PC-9 (cell line): ENCODE measurements around the gene MAEA. TPM values are rescaled to one million over a fixed set of nuclear protein-coding genes. Genes with fewer than 3 reads are reported as not detected.

Source experiments
- BruUV-seq: library from RNA; stranded (reverse); fragments of 400-500 nt; replicated peaks from 2 replicates; lab custom pipeline; 2021; lab: Mats Ljungman, UMichigan
- CTCF ChIA-PET: fragments of 300-600 bp; sonication (Branson Sonifier 250); formaldehyde crosslinking; loops from one replicate; lab custom pipeline; 2022; ENCODE audit warnings: antibody characterized with exemption; lab: Charles Lee
- POLR2A ChIA-PET: fragments of 300-600 bp; sonication (Branson Sonifier 250); formaldehyde crosslinking; loops from one replicate; lab custom pipeline; 2022; ENCODE audit warnings: antibody characterized with exemption; ENCODE audit not compliant: unreplicated experiment; lab: Charles Lee
- DNase-seq, 2 experiments: peaks; one replicate each; pipeline versions ENCODE4 v3.0.0 to v3.0.0-alpha.2; 2015 to 2022; ENCODE audit warnings: mixed read lengths in 1 of 2
- H2AFZ ChIP-seq: fragments of 200-600 bp; sonication (generic); 2 replicates; pipeline ENCODE4 v1.8.1; 2017; ENCODE audit warnings: antibody characterized with exemption
- H3F3A ChIP-seq: fragments of 200-600 bp; sonication (generic); 2 replicates; pipeline ENCODE4 v1.8.1; 2017; ENCODE audit warnings: antibody characterized with exemption, mild to moderate bottlenecking, low read depth; ENCODE audit not compliant: insufficient read depth
- H3K27ac ChIP-seq: fragments of 200-600 bp; sonication (generic); 2 replicates; pipeline ENCODE4 v1.6.1; 2016; ENCODE audit warnings: mixed run types
- H3K27me3 ChIP-seq: fragments of 200-600 bp; sonication (generic); 2 replicates; pipeline ENCODE4 v1.6.1; 2016; ENCODE audit warnings: low read depth, mixed run types; ENCODE audit not compliant: insufficient read depth
- H3K36me3 ChIP-seq: fragments of 200-600 bp; sonication (generic); 2 replicates; pipeline ENCODE4 v1.6.1; 2016; ENCODE audit warnings: low read depth, mixed run types
- H3K4me1 ChIP-seq: fragments of 200-600 bp; sonication (generic); replicated peaks from 2 replicates; pipeline ENCODE4 v1.6.1; 2016; ENCODE audit warnings: mixed run types; ENCODE audit not compliant: insufficient read depth
- H3K4me2 ChIP-seq: fragments of 200-600 bp; sonication (generic); 2 replicates; pipeline ENCODE4 v1.6.1; 2017; ENCODE audit warnings: mixed run types
- H3K4me3 ChIP-seq: fragments of 200-600 bp; sonication (generic); 2 replicates; pipeline ENCODE4 v1.6.1; 2016; ENCODE audit warnings: mixed run types
- H3K79me2 ChIP-seq: fragments of 200-600 bp; sonication (generic); 2 replicates; pipeline ENCODE4 v1.6.1; 2017; ENCODE audit warnings: low read depth, mixed run types
- H3K9me2 ChIP-seq: fragments of 200-600 bp; sonication (generic); 2 replicates; pipeline ENCODE4 v1.8.1; 2017; ENCODE audit warnings: mild to moderate bottlenecking; ENCODE audit not compliant: insufficient read depth
- H3K9me3 ChIP-seq: fragments of 200-600 bp; sonication (generic); 2 replicates; pipeline ENCODE4 v1.8.1; 2016; ENCODE audit warnings: low read depth; ENCODE audit not compliant: insufficient read depth
- H4K20me1 ChIP-seq: fragments of 200-600 bp; sonication (generic); 2 replicates; pipeline ENCODE4 v1.8.1; 2017; ENCODE audit not compliant: insufficient read depth
- CTCF ChIP-seq: fragments of 200-600 bp; sonication (generic); conservative IDR thresholded peaks from 2 replicates; pipeline ENCODE4 v1.6.1; 2017; ENCODE audit warnings: mixed run types, antibody characterized with exemption, mild to moderate bottlenecking, moderate library complexity
- EZH2 ChIP-seq: fragments of 200-600 bp; sonication (generic); IDR thresholded peaks from 2 replicates; pipeline ENCODE4 v1.8.0; 2017; ENCODE audit warnings: antibody characterized with exemption, low read depth
- intact Hi-C: fragments of 100-400 bp; cut with micrococcal nuclease; formaldehyde crosslinking; loops from one replicate; pipeline ENCODE4 v1.10.0; 2022; ENCODE audit not compliant: unreplicated experiment
- total RNA-seq: library from RNA; stranded (reverse); gene quantifications from 2 replicates; pipeline ENCODE4 v1.2.3, GENCODE V29; 2021

Gene MAEA
- total RNA-seq, 1 experiment from 2014 or later = 79.4 TPM

- Histone ChIP-seq H3K9me3 (no peaks in the 10 kb centered on the region), H4K20me1 (no peaks in the 10 kb centered on the region), H3K79me2 (no peaks in the 10 kb centered on the region), H2AFZ (no peak overlapping the region), H3K9me2 (no peaks in the 10 kb centered on the region), H3K36me3 (no peaks in the 10 kb centered on the region), H3K27ac (no peak overlapping the region), H3K4me2 (no peak overlapping the region), H3F3A (no peaks in the 10 kb centered on the region), H3K27me3 (no peaks in the 10 kb centered on the region), H3K4me3 (no peak overlapping the region), H3K4me1 (no peaks in the 10 kb centered on the region)
- no peak for DNase-seq
- intact Hi-C loops = no loop called here
- ChIA-PET POLR2A (no interaction called here), CTCF (no interaction called here)
- BruUV-seq = no TSS peak
- no peak for TF ChIP-seq EZH2
- TF ChIP-seq CTCF = no peak
These were observed 72.8 kb downstream of the MAEA start for GRCh38 chr4:1362521-1362920.

- H3K4me3 ChIP-seq = no peak overlapping the region
- no peaks in the 10 kb centered on the region for H3F3A ChIP-seq
- CTCF ChIA-PET = no interaction called here
- H3K9me3 ChIP-seq = no peaks in the 10 kb centered on the region
- no peak overlapping the region for H3K27ac ChIP-seq
- H3K36me3 ChIP-seq = no peaks in the 10 kb centered on the region
- H3K79me2 ChIP-seq = no peaks in the 10 kb centered on the region
- TF ChIP-seq CTCF (no peak), EZH2 (no peak)
- DNase-seq = no peak
- no peak overlapping the region for H3K4me2 ChIP-seq
- no peak overlapping the region for H2AFZ ChIP-seq
- intact Hi-C loops = no loop called here
- no peaks in the 10 kb centered on the region for H4K20me1 ChIP-seq
- POLR2A ChIA-PET = no interaction called here
- H3K27me3 ChIP-seq = no peaks in the 10 kb centered on the region
- no TSS peak for BruUV-seq
- no peaks in the 10 kb centered on the region for H3K9me2 ChIP-seq
- no peaks in the 10 kb centered on the region for H3K4me1 ChIP-seq
These were observed 73.8 kb downstream of the MAEA start for GRCh38 chr4:1363513-1363912.

- no peak overlapping the region for H3K4me2 ChIP-seq
- CTCF ChIA-PET = no interaction called here
- H2AFZ ChIP-seq = no peak overlapping the region
- POLR2A ChIA-PET = no interaction called here
- H3K4me1 ChIP-seq = no peaks in the 10 kb centered on the region
- intact Hi-C loops = no loop called here
- H3K9me3 ChIP-seq = no peaks in the 10 kb centered on the region
- no peak for DNase-seq
- no peak overlapping the region for H3K4me3 ChIP-seq
- H3F3A ChIP-seq = no peaks in the 10 kb centered on the region
- H3K27ac ChIP-seq = no peak overlapping the region
- TF ChIP-seq CTCF (no peak), EZH2 (no peak)
- H4K20me1 ChIP-seq = no peaks in the 10 kb centered on the region
- no peaks in the 10 kb centered on the region for H3K27me3 ChIP-seq
- no peaks in the 10 kb centered on the region for H3K9me2 ChIP-seq
- no TSS peak for BruUV-seq
- H3K79me2 ChIP-seq = no peaks in the 10 kb centered on the region
- H3K36me3 ChIP-seq = no peaks in the 10 kb centered on the region
These were observed 74.5 kb downstream of the MAEA start for GRCh38 chr4:1364217-1364616.
